Measurements from ENCODE around the gene CNR2.

The CNR2 gene

DNA sequence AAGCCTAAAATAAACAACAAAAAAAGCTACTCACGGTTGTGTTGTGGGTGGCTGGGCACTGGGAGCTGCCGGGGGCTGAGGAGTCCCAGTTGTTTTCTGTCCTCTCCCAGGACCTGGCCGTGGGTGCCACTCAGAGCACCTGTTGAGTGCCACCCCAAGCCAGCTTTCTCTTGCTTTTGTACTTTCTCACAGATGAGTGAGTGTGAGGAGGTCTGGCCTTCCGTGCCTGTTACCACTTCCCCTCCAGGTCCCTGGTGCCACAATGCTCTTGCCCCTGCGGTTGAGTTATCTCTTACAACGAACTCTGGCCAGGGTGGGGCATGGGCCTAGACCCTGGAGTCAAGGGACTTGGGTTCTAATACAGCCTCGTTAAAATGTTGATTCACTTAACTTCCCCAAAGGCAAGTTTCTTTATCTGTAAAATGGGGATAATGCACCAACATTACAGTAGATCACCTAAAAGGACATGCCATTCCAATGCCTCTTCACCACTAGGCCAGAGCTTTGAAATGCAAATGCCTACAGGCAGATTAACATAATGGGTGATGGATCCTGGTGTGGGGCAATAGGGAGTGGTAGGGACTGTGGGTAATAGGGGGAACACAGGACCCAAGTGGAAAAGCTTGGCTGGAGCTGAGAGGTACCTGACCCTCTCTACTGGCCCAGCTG is at the start of gene CNR2:
TSS of gene CNR2 (minus strand) at position 151 of the 669 bp plus-strand sequence. CDS start 37,745 bp downstream, outside the sequence.
- DNase-seq = no peak

DNA sequence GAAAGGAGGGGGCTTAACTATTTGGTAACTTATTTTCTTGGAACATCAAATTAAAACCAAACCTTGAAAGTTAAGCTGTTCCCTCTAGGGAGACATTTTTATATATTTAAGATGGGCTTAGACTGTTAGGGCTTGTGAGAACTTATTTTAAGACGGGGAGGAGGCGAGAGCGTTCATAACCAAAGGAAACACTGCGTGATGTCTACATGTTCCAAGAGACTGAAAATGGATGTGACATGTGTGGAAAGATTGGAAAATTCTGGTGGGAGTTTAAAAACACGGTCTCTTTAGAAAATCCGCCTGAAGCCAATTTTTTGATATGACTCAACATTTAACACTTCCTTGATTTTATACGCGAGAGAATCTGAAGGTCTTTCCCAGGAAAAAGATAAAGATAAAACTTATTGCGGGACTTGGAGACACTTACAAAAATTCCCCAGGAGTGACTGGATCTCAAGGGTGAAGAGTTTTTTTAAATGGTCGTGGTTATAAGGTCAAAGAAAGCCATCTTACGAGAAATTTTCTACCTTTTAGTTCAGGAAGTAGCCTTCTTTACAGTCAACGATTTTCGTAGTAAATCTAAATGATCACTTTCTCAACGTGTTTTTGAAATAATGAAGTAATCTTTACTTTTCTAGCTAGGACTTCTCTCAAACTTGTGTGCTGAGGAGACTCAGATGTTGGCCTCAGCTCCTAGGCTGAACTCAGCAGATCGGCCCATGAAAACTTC is 47.3 kb upstream of the CNR2 start:
- peak; percentile 80 for DNase-seq

DNA sequence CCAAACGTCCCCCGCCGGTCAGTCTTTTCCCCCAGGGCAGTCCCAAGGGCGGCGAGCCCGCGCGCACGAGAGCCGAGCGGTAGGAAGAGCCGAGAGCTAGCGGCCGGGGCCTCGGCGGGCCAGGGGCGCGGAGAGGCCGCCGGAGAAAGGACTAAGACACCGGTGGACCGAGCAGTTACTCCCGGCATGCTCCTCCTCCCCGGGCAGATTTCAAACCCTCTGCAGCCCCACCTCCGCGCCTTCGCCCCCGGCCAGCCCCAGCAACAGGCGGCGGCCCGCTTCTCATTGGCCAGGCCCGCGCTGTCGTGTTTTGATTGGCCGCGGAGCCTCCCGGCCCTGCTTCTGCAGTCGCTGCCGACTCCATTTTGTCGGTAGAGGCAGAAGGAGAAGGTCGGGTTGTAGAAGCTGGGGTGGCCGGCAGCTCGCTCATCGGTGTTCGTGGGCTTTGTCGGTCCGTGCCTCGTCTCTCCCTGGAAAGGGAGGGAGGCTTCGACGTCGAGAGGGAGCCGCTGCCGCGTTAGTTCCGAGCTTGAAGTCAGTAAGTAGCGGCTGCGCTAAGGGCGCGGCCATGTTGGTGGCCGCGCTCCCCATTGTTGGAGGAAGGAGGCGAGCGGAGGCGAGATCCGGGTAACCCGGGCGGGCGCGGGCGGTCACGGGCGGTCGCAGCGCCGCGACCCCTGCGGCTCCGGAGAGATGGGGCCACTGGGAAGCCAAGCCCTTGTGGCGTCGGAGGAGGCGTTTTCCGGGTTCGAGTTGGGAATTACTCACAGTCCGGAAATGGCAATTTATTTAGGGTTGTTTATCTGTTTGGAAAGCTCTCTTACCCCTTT is 46.5 kb upstream of the CNR2 start, which contains the start of gene PNRC2:
TSS of gene PNRC2 (plus strand) at position 368 of the 830 bp plus-strand sequence. CDS start 1,630 bp downstream, outside the sequence.
- peak; percentile 98 for DNase-seq

DNA sequence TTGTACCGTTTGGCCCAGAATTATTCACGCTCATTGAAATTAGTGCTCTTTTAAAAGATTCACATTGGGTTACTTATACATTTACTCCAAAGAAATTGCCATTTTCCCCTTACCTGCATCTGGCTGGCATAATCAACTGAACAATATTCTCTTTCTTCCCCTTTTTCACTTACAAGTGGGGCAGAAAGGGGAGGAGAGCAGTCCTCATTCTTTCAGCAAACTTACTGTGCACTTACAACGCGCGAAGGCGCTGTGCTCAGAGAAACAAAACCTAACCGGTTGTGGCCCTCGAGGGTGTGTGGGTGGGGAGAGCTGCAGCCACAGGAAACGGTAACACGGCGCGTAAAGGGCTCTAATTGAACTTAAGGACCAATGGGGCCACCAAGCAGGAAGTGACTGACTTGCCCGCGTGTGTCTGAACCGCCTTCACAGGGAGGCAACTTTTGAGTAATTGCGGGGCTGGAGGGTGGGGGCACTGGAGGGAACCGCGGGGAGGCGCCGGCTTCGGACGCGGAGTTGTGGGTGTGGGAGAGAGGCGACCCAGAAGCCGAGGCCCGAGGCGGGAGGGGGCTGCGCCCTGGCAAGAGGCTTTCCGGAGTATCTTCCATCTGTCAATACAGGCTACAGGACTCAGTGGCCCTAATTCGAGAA is 45.8 kb upstream of the CNR2 start:
- DNase-seq = peak; percentile 99

DNA sequence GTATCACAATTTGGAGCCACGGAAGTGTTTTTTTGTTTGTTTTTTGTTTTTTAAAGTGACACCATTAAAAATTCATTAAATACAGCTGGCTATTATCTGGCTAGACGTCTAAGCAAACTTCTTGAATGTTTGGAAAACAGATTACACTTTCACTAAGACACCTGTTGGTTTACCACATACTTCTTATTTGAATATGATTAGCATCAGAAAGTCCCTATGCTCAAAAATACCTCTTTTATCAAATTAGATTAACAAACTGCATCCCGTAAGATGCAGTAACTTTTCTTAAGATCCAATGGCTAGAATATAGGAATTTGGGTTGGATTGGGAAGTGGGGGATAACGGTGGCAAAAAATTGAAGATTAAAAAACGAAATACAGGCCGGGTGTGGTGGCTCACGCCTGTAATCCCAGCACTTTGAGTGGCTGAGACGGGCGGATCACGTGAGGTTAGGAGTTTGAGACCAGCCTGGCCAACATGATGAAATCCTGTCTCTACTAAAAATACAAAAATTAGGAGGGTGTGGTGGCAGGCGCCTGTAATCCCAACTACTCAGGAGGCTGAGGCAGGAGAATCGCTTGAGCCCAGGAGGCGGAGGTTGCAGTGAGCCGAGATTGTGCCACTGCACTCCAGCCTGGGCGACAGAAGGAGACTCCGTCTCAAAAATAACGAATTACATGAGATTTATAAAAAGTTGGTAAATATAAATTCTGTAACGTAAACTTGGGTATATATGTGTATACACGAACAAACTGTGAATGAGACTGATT is 45.1 kb upstream of the CNR2 start:
- peak; percentile 48 for DNase-seq

DNA sequence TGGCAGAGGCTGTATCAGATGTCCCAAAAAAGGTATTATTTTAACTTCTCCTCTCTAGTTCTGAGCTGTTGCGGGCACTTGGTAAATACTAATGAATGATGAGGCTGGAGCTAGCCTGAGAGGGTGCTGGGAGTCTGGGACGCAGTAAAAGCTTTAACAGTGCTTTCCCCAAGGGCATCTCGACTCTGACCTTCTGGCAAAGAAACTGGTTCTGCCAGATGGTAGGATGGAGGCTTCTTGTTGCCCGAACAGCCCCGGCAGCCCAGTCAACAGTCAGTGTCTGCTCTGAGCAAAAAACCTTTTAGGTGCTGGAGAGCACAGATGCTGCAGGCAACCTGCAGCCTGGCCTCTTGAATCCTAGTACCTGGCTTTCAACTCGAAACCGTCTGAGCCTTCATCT is 43.9 kb upstream of the CNR2 start:
- no peak for DNase-seq

DNA sequence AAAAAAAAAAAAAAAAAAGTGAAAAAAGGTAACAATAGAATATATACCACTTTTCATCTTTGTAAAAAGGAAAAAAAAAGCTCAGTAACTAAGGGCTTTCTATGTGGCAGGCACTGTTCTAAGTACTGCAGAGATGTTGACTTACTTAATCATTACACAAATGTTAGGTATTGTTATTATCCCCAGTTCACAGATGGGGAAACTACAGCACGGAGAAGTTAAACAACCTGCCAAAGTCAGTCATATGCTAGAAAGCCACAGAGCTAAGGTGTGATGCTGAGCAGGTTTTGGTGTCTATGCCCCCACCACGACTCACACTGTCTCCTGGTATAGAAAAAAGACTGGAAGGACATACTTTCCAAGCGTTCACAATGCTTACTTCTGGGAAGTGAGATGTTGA is 39.9 kb upstream of the CNR2 start:
- DNase-seq = no peak

DNA sequence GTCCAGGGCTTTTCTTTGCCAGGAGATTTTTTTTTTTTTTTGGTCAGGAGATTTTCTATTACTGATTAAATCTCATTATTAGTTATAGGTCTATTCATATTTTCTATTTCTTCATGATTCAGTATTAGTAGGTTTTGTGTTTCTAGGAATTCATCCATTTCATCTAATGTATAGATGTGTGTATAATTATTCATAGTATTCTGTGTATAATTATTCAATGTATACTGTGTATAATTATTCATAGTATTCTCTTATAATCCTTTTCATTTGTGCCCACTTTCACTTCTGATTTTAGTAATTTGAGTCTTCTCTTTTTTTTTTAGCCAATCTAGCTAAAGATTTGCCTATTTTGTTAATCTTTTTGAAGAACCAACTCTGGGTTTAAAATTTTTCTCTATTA is 34.2 kb upstream of the CNR2 start:
- no peak for DNase-seq

DNA sequence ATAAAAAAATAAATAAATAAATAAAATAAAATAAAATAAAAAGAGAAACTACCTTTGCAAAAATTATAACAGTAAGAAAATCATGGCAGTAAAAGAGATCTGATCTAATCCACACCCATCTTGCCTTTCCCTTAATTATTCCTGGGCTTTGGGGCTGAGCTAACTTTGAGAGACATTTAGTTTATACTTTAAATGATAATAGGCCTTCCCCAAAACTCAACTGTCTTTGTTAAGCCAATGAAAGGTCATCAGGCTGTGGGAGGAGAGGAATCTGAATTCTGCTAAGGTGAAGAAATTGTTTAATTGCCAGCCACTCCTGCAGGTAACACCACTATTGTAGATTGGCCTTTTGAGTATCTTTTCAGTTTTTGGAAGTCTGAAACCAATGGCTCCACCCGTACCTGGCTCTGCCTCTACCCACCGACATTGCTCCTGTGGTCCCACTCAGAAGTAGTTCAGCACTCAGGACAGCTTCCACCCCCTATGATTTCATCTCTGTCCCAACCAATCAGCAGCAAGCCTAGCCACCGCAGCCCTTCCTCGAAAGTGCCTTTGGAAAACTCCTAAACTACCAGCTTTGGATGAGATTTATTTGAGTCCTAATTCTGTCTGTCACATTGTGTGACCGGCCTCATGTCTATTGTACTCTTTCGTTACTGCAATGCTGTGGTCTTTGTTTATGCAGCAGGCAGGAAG is 23.5 kb upstream of the CNR2 start:
- no peak for DNase-seq

DNA sequence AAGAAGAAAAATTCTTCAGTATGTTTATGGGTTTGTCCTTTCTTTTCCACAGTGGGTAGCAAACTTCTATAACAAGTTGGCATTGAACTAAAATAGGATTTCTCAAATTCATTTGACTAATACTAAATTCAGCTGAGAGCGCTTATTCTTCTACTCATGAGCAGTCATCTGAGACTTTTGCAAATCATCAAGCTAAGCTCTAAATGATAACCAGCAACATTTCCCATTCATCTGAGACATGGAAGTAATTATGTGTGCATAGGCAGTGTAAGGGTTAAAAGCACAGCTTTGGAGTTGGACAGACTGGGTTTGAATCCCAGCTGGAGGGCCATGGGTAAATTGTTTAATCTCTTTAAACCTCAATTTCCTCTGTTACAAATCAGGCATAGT is 18.3 kb upstream of the CNR2 start:
- DNase-seq = no peak

DNA sequence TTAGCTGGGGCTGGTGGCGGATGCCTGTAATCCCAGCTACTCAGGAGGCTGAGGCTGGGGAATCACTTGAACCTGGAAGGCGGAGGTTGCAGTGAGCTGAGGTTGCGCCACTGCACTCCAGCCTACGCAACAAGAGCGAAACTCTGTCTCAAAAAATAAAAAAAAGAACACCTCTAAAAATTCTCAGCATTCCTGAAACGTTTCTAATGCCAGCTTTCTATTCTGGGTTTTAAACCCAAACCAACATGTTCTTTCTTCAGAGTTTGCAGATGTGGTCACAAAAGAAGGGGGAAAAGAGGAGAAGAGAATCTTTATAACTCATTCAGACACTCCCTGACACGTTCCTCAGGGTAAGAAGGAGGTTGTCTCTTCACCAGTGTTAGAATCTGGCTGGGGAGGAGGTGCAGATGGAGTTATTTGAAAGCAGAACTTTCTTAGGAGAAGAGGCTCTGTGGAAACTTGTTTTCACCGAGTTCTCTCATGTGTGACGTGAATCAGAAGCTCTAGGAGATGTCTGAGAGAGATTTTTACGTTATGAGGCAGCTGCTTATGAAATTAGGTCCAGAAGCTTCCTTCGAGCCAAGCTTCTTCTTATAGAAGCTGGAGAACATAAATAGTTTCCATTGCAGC is 17.8 kb upstream of the CNR2 start:
- DNase-seq = peak; percentile 69

DNA sequence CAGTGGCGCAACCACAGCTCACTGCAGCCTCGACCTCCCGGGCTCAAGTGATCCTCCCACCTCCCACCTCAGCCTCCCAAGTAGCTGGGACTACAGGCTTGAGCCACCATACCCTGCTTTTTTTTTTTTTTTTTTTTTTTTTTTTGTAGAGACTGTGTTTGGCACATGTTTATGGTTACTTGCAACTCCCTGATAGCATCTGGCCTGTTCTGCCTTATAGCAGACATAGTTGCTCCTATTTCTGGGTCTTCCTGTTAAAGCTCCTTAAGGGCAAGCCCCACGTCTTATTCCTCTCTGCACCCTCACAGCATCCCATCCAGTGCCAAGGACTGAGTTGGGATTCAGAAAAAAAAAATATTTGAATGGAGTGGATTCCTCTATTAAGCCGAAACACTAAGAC is 17.1 kb upstream of the CNR2 start:
- no peak for DNase-seq

DNA sequence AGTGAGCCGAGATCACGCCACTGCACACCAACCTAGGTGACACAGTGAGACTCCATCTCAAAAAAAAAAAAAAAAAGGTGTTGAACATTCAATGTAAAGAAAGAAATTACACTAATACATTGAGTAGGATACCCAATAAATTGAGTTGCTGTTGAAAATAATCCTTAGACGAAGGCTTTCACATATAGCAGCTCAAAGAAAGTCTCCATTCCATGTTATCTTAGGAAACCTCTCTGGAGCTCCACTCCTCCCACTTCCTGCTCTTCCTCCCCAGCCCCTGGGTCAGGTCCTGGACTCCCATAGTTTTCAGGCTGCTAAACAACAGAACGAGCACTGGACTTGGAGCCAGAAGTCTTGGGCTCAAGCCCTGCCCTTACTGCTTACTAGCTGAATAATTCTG is 15.6 kb upstream of the CNR2 start:
- DNase-seq = no peak

DNA sequence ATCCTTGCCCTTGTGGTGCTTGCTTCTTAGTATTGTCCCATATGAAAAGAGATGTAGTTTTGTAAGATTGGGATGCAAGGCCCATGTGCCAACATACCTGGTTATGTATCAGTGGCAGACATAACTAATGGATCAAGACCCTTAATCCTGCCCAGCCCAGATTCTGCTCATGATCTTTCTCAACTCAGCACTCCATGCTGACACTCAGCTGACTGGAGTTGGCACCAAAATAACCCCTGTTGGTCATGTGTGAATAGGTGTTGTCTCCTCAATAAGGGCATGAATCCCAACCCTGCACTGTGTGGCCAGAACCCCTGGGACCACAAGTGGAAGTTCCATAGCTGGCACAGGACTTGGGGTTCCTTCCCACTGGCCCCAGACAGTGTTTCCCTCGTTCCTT is 13.9 kb upstream of the CNR2 start:
- DNase-seq = no peak

DNA sequence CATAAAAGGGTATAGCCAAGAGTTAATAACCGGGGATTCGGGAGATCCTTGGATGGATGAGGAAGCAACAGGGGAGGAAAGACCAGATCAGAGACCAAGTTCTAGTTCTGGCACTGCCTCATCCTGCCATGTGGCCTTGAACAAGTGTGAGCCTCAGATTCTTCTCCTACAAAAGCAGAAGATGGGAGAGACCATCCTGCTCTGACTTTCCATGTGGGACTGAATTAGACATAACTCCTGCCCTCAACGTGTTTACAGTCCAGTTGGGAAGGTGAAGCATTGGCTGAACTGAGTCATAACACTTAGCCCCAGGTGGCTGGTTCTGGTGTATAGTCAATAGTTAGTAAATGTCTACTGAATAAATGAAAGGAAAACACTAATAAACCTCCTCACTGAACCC is 12.1 kb upstream of the CNR2 start:
- DNase-seq = no peak

DNA sequence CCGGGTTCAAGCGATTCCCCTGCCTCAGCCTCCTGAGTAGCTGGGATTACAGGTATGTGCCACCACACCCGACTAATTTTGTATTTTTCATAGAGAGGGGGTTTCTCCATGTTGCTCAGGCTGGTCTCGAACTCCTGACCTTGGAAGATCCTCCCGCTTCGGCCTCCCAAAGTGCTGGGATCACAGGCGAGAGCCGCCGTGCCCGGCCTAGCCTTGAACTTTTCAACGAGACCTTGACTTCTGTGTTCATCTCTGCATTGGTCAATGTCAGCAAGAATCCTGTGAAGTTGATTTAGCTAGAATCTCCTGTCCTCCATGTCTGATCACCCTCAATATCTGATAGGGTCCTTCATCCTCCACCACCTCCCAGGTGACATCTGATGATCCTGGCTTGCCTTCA is 11.4 kb upstream of the CNR2 start:
- no peak for DNase-seq

DNA sequence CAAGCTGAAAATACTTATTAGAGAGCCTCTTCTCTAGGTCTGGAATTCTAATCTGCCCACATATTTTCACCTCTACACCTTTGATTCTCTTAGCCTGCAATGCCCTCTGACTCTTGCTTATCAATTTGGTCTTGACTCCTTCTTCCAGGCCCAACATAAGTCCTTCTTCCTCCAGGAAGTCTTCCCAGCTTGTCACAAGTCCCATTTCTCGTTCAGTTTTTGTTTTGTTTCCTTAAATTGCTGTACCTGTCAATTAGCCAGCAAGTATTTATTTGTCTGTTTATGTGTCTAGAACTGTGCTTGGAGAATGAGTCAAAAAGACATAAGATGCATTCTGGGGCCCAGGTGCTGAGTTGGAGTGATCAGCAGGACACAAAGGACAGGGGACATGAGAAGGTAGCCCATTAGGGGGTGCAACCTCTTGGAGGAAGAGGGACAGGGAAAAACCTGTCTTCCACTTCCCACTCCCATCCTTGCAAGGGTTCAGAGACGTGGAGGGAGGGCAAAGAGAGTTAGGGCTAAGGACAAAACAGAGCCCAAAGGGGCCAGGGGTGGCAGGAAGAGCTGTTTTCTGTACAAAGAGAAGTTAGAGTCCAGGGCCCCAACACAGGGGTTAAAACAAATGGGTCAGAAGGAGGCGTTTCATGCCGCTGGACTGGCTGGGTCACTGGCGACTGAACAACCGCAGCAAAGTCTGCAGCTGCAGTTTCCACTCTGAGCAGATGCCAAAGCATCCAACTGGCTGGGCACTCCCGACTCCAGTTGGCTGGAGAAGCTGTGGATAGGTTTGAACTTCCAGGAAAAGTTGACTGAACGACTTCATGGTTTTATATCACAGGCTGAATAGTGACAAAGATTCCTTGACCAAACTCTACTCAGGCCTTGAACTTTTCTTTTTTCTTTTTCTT is 10.7 kb upstream of the CNR2 start:
- no peak for DNase-seq

DNA sequence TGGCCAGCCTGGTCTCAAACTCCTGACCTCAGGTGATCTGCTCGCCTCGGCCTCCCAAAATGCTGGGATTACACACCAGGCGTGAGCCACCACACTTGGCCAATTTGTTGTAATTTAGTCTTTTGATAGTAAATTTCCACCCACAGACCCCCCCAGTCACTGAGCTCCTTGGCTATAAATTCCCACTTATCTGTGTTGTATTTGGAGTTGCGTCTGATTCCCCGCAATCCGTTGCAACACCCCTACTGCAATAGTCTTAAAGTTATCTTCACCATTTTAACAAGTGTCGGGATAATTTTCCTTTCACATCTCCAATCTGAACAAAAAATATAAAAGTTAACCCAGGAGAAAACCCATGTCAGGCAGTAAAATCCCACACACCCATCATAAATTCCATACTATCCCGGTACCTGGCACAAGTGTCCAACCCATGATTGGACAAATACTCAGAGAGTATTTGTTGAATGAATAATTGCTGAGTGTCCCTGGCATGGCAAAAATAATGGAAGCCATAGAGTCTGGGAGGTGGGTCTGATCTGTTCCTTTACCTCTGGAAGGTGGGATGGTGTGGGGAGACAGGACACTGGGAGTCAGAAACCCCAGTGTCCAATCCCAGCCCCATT is 9.3 kb upstream of the CNR2 start:
- DNase-seq = no peak

All from suppressor macrophage treated with lipopolysaccharide for 4 hours (primary cell).